ENCODE data around the gene BBS2. TPM values are rescaled to one million over a fixed set of nuclear protein-coding genes. Genes with fewer than 3 reads are reported as not detected.
A peak's percentile ranks its signal among the peaks of the same experiment; 100 is the strongest.

BBS2 gene
- total and polyA plus RNA-seq, 2 of the 13 experiments (the other 11 are each of a cell fraction or from before 2014, with no cell fraction given): 59.7 to 68.3 TPM

DNA sequence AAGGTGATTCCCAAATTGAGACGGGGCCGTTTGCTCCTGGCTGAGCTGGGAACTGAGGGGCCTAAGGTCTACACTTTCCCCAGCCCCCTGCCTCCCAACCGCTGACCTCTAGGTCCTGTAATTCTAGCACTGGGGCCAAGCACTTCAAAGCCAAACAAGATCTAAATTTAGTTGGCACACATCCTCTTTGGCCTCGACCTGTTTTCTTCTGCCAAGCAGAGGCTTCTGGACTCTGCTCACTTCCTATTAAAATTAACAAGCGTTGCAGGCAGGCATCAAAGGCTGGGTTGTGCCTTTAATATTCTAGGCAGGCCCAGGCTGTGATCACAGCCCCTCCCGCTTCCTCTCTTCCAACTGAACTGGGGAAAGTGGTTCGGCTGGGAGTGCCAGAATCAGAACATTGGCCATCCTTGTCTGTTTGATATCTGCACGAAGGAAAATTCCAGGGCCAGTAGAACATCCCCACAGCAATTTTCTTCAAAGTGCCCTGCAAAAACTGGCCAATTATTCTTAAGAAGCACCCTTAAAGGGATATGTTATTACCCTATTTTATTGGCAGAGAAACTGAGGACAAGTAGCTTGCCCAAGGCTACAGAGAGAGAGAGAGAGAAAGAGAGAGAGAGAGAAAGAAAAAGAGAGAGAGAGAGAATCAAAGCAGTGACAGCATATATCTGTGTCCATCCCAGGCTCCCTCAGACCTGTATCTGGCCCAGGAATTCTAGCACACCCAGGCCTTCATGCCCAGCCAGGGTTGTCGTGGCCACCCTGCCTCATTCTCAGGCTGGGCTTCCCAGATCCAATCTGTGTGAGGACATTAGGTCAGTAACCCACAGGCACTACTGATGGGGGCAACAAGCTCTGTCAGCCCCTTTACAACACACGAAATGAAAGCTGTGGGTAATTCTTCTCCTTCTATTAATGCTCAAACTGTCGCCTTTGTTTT lies 32.2 kb upstream of the BBS2 start (continued):
- TF ChIP-seq, protein P1, sequence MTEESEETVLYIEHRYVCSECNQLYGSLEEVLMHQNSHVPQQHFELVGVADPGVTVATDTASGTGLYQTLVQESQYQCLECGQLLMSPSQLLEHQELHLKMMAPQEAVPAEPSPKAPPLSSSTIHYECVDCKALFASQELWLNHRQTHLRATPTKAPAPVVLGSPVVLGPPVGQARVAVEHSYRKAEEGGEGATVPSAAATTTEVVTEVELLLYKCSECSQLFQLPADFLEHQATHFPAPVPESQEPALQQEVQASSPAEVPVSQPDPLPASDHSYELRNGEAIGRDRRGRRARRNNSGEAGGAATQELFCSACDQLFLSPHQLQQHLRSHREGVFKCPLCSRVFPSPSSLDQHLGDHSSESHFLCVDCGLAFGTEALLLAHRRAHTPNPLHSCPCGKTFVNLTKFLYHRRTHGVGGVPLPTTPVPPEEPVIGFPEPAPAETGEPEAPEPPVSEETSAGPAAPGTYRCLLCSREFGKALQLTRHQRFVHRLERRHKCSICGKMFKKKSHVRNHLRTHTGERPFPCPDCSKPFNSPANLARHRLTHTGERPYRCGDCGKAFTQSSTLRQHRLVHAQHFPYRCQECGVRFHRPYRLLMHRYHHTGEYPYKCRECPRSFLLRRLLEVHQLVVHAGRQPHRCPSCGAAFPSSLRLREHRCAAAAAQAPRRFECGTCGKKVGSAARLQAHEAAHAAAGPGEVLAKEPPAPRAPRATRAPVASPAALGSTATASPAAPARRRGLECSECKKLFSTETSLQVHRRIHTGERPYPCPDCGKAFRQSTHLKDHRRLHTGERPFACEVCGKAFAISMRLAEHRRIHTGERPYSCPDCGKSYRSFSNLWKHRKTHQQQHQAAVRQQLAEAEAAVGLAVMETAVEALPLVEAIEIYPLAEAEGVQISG (CRISPR knock-in tag; IDR thresholded peaks at IDR 0.05): peak; percentile 43
- TF ChIP-seq ZFP36L1 (CRISPR knock-in tag; IDR thresholded peaks at IDR 0.05): no peak; the same call in 1 of the 2 replicates
- 0 out of 2 replicates have a peak, but pooled peaks have one; percentile 29 for TF ChIP-seq MED13 (CRISPR knock-in tag; IDR thresholded peaks at IDR 0.05)
- peak in 1 of 2 experiments; percentile 81; a peak in 2 of 4 replicates for TF ChIP-seq EP300 (IDR thresholded peaks at IDR 0.05; ENCODE audit: low read depth in 2 of 2, low read length in 2 of 2)
- peak; percentile 43; the same call in 1 of the 2 replicates for TF ChIP-seq EP300 (CRISPR knock-in tag; IDR thresholded peaks at IDR 0.05; ENCODE audit: borderline replicate concordance)
- no peak for TF ChIP-seq GABPB1 (CRISPR knock-in tag; IDR thresholded peaks at IDR 0.05)
- no peak; the same call in 1 of the 2 replicates for TF ChIP-seq CHD4 (IDR thresholded peaks at IDR 0.05; ENCODE audit: borderline replicate concordance, low read length)
- TF ChIP-seq CREM (IDR thresholded peaks at IDR 0.05): peak; percentile 76
- TF ChIP-seq CREM (CRISPR knock-in tag; IDR thresholded peaks at IDR 0.05): no peak
- peak; percentile 97 for TF ChIP-seq SALL1 (CRISPR knock-in tag; IDR thresholded peaks at IDR 0.05)
- no peak for TF ChIP-seq SOX6 (IDR thresholded peaks at IDR 0.05)
- peak; percentile 79 for TF ChIP-seq SOX6 (CRISPR knock-in tag; IDR thresholded peaks at IDR 0.05)
- TF ChIP-seq MXD4 (CRISPR knock-in tag; IDR thresholded peaks at IDR 0.05): no peak
- TF ChIP-seq HNRNPLL (IDR thresholded peaks at IDR 0.05; ENCODE audit: low read depth, low read length, poor library complexity, severe bottlenecking): no peak
- TF ChIP-seq, protein P2, sequence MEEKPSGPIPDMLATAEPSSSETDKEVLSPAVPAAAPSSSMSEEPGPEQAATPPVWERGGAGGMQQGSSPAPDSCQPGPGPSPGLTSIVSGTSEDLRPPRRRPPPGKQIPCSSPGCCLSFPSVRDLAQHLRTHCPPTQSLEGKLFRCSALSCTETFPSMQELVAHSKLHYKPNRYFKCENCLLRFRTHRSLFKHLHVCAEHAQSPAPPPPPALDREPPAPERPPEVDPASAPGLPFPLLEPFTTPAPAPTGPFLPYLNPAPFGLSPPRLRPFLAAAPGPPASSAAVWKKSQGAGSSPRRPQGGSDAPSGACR (CRISPR knock-in tag; IDR thresholded peaks at IDR 0.05): no peak
- TF ChIP-seq ZNF432 (CRISPR knock-in tag; IDR thresholded peaks at IDR 0.05; ENCODE audit: borderline replicate concordance): no peak
- no peak for TF ChIP-seq CREB1 (IDR thresholded peaks at IDR 0.05)
- no peak for TF ChIP-seq CREB1 (CRISPR knock-in tag; IDR thresholded peaks at IDR 0.05)
- TF ChIP-seq, protein P3, sequence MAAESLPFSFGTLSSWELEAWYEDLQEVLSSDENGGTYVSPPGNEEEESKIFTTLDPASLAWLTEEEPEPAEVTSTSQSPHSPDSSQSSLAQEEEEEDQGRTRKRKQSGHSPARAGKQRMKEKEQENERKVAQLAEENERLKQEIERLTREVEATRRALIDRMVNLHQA (CRISPR knock-in tag; IDR thresholded peaks at IDR 0.05): no peak
- TF ChIP-seq SOX5 (CRISPR knock-in tag; IDR thresholded peaks at IDR 0.05; ENCODE audit: borderline replicate concordance): peak; percentile 83
- TF ChIP-seq, protein P4, sequence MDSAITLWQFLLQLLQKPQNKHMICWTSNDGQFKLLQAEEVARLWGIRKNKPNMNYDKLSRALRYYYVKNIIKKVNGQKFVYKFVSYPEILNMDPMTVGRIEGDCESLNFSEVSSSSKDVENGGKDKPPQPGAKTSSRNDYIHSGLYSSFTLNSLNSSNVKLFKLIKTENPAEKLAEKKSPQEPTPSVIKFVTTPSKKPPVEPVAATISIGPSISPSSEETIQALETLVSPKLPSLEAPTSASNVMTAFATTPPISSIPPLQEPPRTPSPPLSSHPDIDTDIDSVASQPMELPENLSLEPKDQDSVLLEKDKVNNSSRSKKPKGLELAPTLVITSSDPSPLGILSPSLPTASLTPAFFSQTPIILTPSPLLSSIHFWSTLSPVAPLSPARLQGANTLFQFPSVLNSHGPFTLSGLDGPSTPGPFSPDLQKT (CRISPR knock-in tag; IDR thresholded peaks at IDR 0.05; ENCODE audit: borderline replicate concordance): no peak
- TF ChIP-seq, protein P5, sequence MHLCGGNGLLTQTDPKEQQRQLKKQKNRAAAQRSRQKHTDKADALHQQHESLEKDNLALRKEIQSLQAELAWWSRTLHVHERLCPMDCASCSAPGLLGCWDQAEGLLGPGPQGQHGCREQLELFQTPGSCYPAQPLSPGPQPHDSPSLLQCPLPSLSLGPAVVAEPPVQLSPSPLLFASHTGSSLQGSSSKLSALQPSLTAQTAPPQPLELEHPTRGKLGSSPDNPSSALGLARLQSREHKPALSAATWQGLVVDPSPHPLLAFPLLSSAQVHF (CRISPR knock-in tag; IDR thresholded peaks at IDR 0.05): no peak
- TF ChIP-seq ZNF550 (CRISPR knock-in tag; IDR thresholded peaks at IDR 0.05; ENCODE audit: borderline replicate concordance): no peak
- 0 out of 2 replicates have a peak, but pooled peaks have one; percentile 31 for TF ChIP-seq BORCS8-MEF2B (CRISPR knock-in tag; IDR thresholded peaks at IDR 0.05)
- TF ChIP-seq RXRA (CRISPR knock-in tag; IDR thresholded peaks at IDR 0.05): peak; percentile 35; the same call in 1 of the 2 replicates

All from HepG2 (cell line).